CD4-positive, CD25-positive, alpha-beta regulatory T cell (primary cell): ENCODE measurements around the gene EEIG1. TPM values are rescaled to one million over a fixed set of nuclear protein-coding genes. Genes with fewer than 3 reads are reported as not detected.

Experiments used
- ATAC-seq, 2 donors: fragments of 150-1000 bp; cut with Tn5 transposase; one replicate each; pipeline ENCODE4 v1.10.0; 2021; ENCODE audit warnings: low read depth in 2 of 2, moderate number of reproducible peaks in 2 of 2, moderate library complexity in 1 of 2
- DNase-seq, 3 donors: peaks; one replicate each; pipeline versions ENCODE4 v3.0.0 to v3.0.0-alpha.2; 2012 to 2022; ENCODE audit warnings: mixed read lengths in 1 of 3
- H3K27ac ChIP-seq: one replicate; pipeline ENCODE4 v1.7.0; 2013; ENCODE audit warnings: mild to moderate bottlenecking, low read length; ENCODE audit not compliant: insufficient read depth, poor library complexity, severe bottlenecking
- H3K27me3 ChIP-seq: one replicate; pipeline ENCODE4 v1.7.0; 2013; ENCODE audit warnings: low read length; ENCODE audit not compliant: control insufficient read depth, insufficient read depth
- H3K36me3 ChIP-seq: one replicate; pipeline ENCODE4 v1.7.0; 2013; ENCODE audit warnings: mild to moderate bottlenecking, low read length, moderate library complexity; ENCODE audit not compliant: control insufficient read depth, insufficient read depth
- H3K4me1 ChIP-seq: 2 replicates; pipeline ENCODE4 v1.7.0; 2013; ENCODE audit warnings: mild to moderate bottlenecking, low read length; ENCODE audit not compliant: insufficient read depth, control insufficient read depth, poor library complexity, severe bottlenecking
- H3K4me3 ChIP-seq: one replicate; pipeline ENCODE4 v1.7.0; 2013; ENCODE audit warnings: low read depth, mild to moderate bottlenecking, low read length, moderate library complexity
- H3K9me3 ChIP-seq, 2 experiments: 1 replicate in 1 of 2; 2 replicates in 1 of 2; pipeline ENCODE4 v1.7.0; 2013; ENCODE audit warnings: low read length in 2 of 2, mild to moderate bottlenecking in 1 of 2, moderate library complexity in 1 of 2; ENCODE audit not compliant: control insufficient read depth in 2 of 2
- H3K27ac Mint-ChIP-seq, 3 donors: one replicate each; pipeline ENCODE4 v1.8.0; 2020 to 2022; ENCODE audit warnings: mild to moderate bottlenecking in 3 of 3, mixed read lengths in 3 of 3, moderate library complexity in 2 of 3
- H3K27me3 Mint-ChIP-seq: one replicate; pipeline ENCODE4 v1.8.0; 2022; ENCODE audit warnings: mild to moderate bottlenecking, mixed read lengths
- H3K36me3 Mint-ChIP-seq: one replicate; pipeline ENCODE4 v1.8.0; 2020; ENCODE audit warnings: mixed read lengths
- H3K4me1 Mint-ChIP-seq, 4 donors: one replicate each; pipeline ENCODE4 v1.8.0; 2020 to 2022; ENCODE audit warnings: mixed read lengths in 4 of 4, mild to moderate bottlenecking in 1 of 4
- H3K4me3 Mint-ChIP-seq, 4 donors: one replicate each; pipeline ENCODE4 v1.8.0; 2020 to 2022; ENCODE audit warnings: mild to moderate bottlenecking in 4 of 4, mixed read lengths in 4 of 4, moderate library complexity in 3 of 4
- H3K9me3 Mint-ChIP-seq, 7 donors: one replicate each; pipeline ENCODE4 v1.8.0; 2020 to 2022; ENCODE audit warnings: mixed read lengths in 7 of 7, mild to moderate bottlenecking in 3 of 7, moderate library complexity in 2 of 7
- polyA plus RNA-seq, 4 donors: library from polyadenylated mRNA; unstranded; fragments of 300-500 nt; fragmentation: Illumina TruSeq; gene quantifications; one replicate each; pipeline ENCODE4 v1.2.3, GENCODE V29; 2021
- total RNA-seq: library from RNA; stranded (reverse); gene quantifications from one replicate; pipeline ENCODE4 v1.2.3, GENCODE V29; 2022

EEIG1 gene
- total and polyA plus RNA-seq, 5 donors from 2014 or later = 140 to 402 (median 177) TPM

DNA sequence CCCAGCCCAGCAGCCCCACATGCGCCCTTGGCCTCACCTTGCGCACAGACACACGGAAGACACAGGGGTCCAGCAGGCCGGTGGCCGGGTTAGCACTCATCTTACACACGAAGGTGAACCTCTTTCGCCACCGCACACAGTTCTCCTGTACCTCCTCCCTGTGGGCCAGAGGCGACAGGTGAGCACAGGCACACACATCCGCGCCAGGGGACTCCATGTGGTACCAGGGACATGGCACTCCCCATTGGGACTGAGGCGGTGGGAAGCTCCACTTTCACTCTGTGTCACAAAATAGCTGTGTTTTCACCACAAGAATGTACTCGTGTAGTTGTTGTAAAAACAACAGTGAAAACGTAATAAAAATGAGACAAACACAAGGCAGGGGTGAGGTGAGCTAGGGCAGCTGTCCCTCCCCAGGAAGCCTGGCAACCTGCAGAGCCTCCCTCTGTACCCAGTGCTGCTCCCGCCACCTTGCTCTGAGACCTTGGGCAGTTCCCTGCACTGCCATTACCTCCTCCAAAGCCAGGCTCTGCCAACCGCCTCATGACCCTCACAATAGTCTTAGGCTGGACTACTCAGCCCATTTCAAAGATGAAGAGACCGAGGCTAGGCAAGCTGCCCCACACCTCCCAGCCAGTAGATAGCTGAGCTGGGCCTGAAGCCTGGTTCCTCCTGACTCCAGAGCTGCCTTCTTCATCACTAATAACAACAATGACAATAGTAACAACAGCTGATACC, 26.9 kb downstream of the EEIG1 start:
- Histone ChIP-seq H3K9me3 (no peaks in the 10 kb centered on the region), H3K4me1 (peaks cover 91% of the 10 kb centered on the region), H3K27ac (peak overlapping the region; percentile 66), H3K27me3 (no peaks in the 10 kb centered on the region), H3K4me3 (peak overlapping the region; percentile 41), H3K36me3 (peaks cover 44% of the 10 kb centered on the region)
- H3K27ac Mint-ChIP-seq = peak overlapping the region; percentile 63 to 92 (median 83)
- ATAC-seq = peak in 1 of 2 donors; percentile 9
- peaks cover 22% of the 10 kb centered on the region for H3K36me3 Mint-ChIP-seq
- peak overlapping the region; percentile 72 to 83 (median 80) for H3K4me3 Mint-ChIP-seq
- H3K4me1 Mint-ChIP-seq = peaks cover 19 to 92% (median 57%) of the 10 kb centered on the region in 4 donors
- H3K9me3 Mint-ChIP-seq = no peaks in the 10 kb centered on the region
- H3K27me3 Mint-ChIP-seq = no peaks in the 10 kb centered on the region
- DNase-seq = peak in 1 of 3 donors; percentile 54

DNA sequence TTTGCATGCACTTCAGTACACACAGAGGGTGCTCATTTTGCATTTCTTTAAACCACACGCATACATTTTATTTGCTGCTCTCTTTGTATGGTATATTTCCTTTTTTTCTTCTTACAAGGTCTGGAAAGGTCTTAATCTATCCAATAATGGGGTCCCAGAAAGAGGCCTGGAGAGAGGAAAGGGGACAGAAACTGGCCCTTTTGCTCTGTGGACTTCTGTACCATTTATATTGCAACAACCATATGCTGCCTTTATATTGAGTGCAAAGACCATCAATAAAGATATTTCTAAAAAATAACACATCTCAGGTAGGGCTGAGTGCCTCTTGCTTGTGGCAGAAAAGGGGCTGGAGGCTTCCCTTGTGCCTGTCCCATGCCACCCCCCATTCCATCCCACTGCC, 27.6 kb downstream of the EEIG1 start:
- Histone ChIP-seq H3K9me3 (no peaks in the 10 kb centered on the region), H3K36me3 (peaks cover 50% of the 10 kb centered on the region), H3K4me1 (peaks cover 87% of the 10 kb centered on the region), H3K4me3 (no peak overlapping the region), H3K27ac (peak overlapping the region; percentile 47), H3K27me3 (no peaks in the 10 kb centered on the region)
- no peaks in the 10 kb centered on the region for H3K9me3 Mint-ChIP-seq
- peak overlapping the region; percentile 63 to 92 (median 83) for H3K27ac Mint-ChIP-seq
- DNase-seq (no peak), ATAC-seq (no peak)
- H3K4me1 Mint-ChIP-seq = peaks cover 14 to 92% (median 54%) of the 10 kb centered on the region in 4 donors
- H3K36me3 Mint-ChIP-seq = peaks cover 23% of the 10 kb centered on the region
- H3K4me3 Mint-ChIP-seq = peak overlapping the region in 3 of 4 donors; percentile 36 to 80 (median 61)
- H3K27me3 Mint-ChIP-seq = no peaks in the 10 kb centered on the region

DNA sequence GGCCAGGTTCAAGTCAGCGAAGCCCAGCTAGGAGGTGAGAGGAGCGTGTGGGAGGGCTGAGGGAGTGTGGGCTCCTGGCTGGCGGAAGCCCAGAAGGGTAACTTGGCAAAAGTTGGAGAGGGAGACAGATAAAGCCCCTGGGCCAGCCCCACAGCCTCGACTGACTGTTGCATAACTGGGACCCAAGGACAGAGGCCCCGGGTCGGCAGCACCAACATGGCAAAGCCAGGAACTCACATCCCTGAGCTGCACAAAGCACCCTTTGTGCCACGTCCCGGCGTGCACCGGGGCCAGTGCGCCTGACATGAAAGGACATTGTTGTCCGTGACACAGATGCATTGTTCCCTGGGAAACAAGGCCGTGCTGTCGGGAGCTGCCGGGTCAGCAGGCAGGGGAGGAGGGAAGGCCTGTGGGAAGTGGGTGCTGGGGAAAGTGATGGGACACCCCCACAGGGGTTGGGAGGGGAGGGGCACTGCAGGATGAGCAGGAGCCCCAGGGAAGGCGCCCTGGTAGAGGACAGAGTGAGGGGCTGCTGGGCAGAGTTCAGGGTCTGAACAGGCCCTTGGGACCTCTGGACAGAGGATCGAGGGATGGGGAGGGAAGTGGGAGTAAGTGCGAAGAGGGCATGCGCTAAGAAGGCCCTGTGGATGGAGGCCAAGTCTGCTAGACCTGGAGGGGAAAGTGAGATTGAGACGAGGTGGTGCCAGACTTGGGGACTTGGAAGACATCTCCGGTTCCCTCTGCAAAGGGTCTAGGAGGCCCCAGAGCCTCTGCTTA, 30.1 kb downstream of the EEIG1 start:
- peaks cover 69% of the 10 kb centered on the region for H3K4me1 ChIP-seq
- Mint-ChIP-seq H3K27me3 (no peaks in the 10 kb centered on the region), H3K4me3 (peak overlapping the region in 3 of 4 donors; percentile 19 to 78 (median 58)), H3K27ac (peak overlapping the region; percentile 69 to 90 (median 79)), H3K9me3 (no peaks in the 10 kb centered on the region), H3K36me3 (peaks cover 23% of the 10 kb centered on the region), H3K4me1 (peaks cover 5 to 81% (median 44%) of the 10 kb centered on the region in 4 donors)
- no peak overlapping the region for H3K4me3 ChIP-seq
- peak overlapping the region; percentile 55 for H3K27ac ChIP-seq
- no peak for DNase-seq
- H3K27me3 ChIP-seq = no peaks in the 10 kb centered on the region
- no peaks in the 10 kb centered on the region for H3K9me3 ChIP-seq
- H3K36me3 ChIP-seq = peaks cover 70% of the 10 kb centered on the region
- ATAC-seq = no peak

DNA sequence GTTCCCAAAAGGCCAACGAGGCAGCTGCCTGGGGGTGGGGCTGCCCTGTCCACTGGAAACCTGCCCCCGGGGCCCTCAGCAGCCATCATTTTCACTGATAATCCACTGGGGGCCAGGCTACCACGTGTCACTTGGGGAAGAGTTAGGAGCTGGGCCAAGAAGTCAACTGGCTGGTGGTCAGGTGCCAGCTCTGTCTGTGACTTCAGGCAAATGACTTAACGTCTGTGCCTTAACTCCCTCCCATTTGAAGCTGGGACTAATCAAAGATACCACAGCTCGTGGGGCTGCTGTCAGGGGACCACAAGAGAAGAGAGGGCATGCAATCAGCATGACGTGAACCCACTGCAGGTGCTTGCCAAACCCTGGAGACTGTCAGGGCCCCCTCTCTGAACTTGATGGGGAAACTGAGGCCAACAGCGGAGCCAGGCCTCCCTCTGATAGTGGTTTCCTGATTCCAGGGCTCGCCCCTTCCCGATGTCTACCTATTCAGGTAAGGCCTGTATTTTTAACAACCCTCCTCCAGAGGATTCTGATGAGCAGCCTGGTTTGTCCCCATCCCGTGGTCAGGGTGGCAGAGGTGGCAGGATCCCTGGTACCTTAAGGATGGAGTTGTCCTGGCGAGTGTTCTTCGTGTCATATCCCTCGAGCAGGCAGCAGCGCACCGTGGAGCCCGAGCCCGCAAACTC, 30.8 kb downstream of the EEIG1 start:
- ATAC-seq (no peak), DNase-seq (no peak)
- Histone ChIP-seq H3K9me3 (no peaks in the 10 kb centered on the region), H3K36me3 (peaks cover 78% of the 10 kb centered on the region), H3K27ac (peak overlapping the region; percentile 55), H3K27me3 (no peaks in the 10 kb centered on the region), H3K4me3 (no peak overlapping the region), H3K4me1 (peaks cover 62% of the 10 kb centered on the region)
- H3K4me3 Mint-ChIP-seq = peak overlapping the region in 2 of 4 donors; percentile 19 to 78
- H3K27ac Mint-ChIP-seq = peak overlapping the region in 2 of 3 donors; percentile 75 to 86
- H3K4me1 Mint-ChIP-seq = peaks cover 0 to 76% (median 37%) of the 10 kb centered on the region in 4 donors
- no peaks in the 10 kb centered on the region for H3K9me3 Mint-ChIP-seq
- no peaks in the 10 kb centered on the region for H3K27me3 Mint-ChIP-seq
- H3K36me3 Mint-ChIP-seq = peaks cover 21% of the 10 kb centered on the region

DNA sequence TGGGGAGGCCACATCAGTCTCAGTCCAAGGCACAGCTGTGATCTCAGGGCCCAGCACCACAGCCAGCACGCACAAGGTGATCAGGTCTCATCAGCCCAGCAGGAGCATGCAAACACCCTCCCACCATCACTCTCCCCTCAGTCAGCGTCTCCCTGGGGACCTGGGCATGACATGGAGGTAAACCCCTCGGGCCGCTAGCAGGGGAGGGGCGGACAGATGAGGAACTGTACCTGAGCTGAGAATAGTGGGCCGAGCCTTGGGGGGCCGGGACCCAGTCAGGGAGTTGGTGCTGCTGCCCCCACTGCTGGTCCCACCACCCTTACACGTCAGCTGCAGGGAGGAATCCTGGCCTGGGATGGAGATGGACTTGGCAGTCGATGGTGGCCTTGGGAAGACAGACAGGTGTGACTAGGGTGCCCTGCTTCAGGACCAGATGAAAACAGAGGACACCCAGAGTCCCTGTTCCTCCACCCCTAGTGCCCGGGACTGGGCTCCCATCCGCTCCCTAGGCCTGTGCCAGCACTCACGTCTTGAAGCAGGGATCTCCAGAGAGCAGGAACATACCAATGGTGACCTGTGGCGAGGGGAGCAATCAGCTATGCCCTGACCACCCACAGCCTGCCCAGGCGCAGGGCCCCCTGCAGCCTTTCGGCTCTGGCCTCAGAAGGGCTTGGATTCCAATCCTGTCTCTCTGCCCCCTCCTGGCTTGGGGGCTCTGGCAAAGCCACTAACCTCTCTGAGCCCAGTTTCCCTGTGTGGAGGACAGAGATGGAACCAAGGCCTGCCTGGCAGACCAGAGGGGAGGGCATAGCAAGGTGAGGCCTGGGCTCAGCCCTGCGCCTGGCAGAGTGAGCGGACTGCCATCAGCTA, 32.7 kb downstream of the EEIG1 start:
- H3K9me3 Mint-ChIP-seq = no peaks in the 10 kb centered on the region
- H3K4me1 ChIP-seq = peaks cover 52% of the 10 kb centered on the region
- no peak overlapping the region for H3K4me3 ChIP-seq
- H3K4me1 Mint-ChIP-seq = peaks cover 0 to 73% (median 34%) of the 10 kb centered on the region in 4 donors
- ATAC-seq (no peak), DNase-seq (no peak)
- H3K27ac ChIP-seq = no peak overlapping the region
- peak overlapping the region; percentile 38 to 84 (median 46) for H3K27ac Mint-ChIP-seq
- no peaks in the 10 kb centered on the region for H3K9me3 ChIP-seq
- H3K27me3 ChIP-seq = no peaks in the 10 kb centered on the region
- peaks cover 29% of the 10 kb centered on the region for H3K36me3 Mint-ChIP-seq
- H3K27me3 Mint-ChIP-seq = no peaks in the 10 kb centered on the region
- peak overlapping the region in 1 of 4 donors; percentile 35 for H3K4me3 Mint-ChIP-seq
- peaks cover 87% of the 10 kb centered on the region for H3K36me3 ChIP-seq

DNA sequence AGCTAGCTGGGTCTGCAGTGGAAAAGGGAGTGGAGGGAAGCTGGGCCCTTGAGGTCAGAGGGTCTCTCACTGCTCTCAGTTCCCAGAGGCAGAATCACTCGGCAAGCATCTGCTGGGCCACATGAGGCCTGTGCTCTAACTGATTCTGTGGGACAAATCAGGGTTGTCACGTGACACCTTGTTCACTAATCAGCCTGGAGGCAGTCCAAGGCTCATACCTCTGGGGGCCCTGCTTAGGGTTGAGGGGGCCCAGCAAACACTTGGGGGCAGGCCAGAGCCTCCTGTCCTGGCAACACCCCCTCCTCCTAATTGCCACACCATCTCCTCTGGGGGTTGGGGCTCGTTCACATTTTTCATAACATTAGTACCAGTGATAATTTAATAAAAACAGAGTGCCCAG, 34.1 kb downstream of the EEIG1 start:
- H3K36me3 Mint-ChIP-seq = peaks cover 30% of the 10 kb centered on the region
- Histone ChIP-seq H3K36me3 (peaks cover 89% of the 10 kb centered on the region), H3K27me3 (no peaks in the 10 kb centered on the region), H3K27ac (no peak overlapping the region), H3K4me3 (no peak overlapping the region), H3K4me1 (peaks cover 38% of the 10 kb centered on the region), H3K9me3 (no peaks in the 10 kb centered on the region)
- H3K4me3 Mint-ChIP-seq = peak overlapping the region in 1 of 4 donors; percentile 38
- ATAC-seq (no peak), DNase-seq (no peak)
- no peaks in the 10 kb centered on the region for H3K9me3 Mint-ChIP-seq
- H3K27ac Mint-ChIP-seq = peak overlapping the region in 2 of 3 donors; percentile 48 to 49
- peaks cover 0 to 67% (median 32%) of the 10 kb centered on the region in 4 donors for H3K4me1 Mint-ChIP-seq
- no peaks in the 10 kb centered on the region for H3K27me3 Mint-ChIP-seq

DNA sequence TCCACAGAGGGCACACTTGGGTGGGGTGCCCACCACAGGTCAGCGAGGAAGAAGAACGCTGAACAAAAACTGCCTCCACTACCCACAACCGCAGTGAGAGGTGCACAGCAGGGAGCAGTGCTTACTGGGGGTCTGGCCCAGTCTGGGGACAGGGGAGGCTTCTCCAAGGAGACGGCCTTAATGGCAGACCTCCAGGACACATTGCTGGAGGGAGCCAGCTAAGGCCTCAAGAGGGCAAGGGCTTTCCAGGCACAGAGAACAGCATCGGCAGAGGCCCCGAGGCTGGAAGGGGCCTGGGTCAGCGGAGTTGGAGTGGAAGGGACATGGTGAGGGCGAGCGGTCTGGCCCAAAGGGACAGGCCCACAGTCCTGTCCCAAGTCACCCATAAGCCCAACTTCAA, 34.8 kb downstream of the EEIG1 start:
- H3K36me3 ChIP-seq = peaks cover 94% of the 10 kb centered on the region
- Mint-ChIP-seq H3K9me3 (no peaks in the 10 kb centered on the region), H3K36me3 (peaks cover 26% of the 10 kb centered on the region)

More for the DNA sequence above, 34.8 kb downstream of the EEIG1 start:
- H3K9me3 ChIP-seq = no peaks in the 10 kb centered on the region
- no peak overlapping the region for H3K27ac ChIP-seq
- no peak for DNase-seq
- peaks cover 37% of the 10 kb centered on the region for H3K4me1 ChIP-seq
- peak overlapping the region in 1 of 4 donors; percentile 24 for H3K4me3 Mint-ChIP-seq
- peaks cover 0 to 60% (median 28%) of the 10 kb centered on the region in 4 donors for H3K4me1 Mint-ChIP-seq
- no peak for ATAC-seq
- H3K27me3 Mint-ChIP-seq = no peaks in the 10 kb centered on the region
- H3K4me3 ChIP-seq = no peak overlapping the region
- peak overlapping the region in 2 of 3 donors; percentile 49 to 66 for H3K27ac Mint-ChIP-seq
- H3K27me3 ChIP-seq = no peaks in the 10 kb centered on the region
